ENCODE results near the gene SCN8A.
"Not testable (repeated sequence)": the region's sequence is repeated elsewhere in the genome, so short reads cannot be mapped to it uniquely, and the experiment has no call there.

SCN8A gene

GRCh38 chr12:51771008-51771407 is 180.0 kb downstream of the SCN8A start:
- DNase-seq (ENCODE audit: low spot score): no peak

DNA sequence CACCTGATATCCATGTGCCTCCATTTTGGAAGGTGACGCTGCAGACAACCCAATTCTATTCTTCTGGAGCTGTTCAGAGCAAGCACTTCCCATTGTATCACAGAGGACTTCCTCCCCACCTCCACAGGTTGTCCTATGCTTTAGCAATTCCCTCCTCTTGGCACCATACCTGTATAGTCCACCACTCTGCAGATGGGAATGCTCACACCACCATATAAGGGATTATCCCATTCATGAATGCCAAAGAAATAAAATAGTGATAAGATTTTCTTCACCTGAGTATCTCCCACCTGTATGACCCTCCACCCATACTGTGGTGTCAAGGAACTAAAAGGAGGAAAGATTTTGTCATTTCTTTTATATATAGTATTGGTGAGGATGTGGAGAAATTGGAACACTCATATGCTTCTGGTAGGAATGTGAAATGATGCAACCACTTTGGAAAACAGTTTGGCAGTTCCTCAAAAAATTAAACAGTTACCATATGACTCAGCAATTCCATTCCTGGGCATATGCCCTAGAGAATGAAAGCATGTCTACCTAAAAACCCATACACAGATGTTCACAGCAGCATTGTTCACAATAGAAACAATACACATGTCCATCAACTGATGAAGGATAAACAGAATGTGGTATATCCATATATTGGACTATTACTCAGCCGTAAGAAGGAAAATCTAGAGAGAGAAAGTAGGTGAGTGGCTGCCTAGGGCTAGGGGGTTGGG is 182.3 kb downstream of the SCN8A start:
- DNase-seq (ENCODE audit: low spot score): no peak

GRCh38 chr12:51774933-51775332 is 183.9 kb downstream of the SCN8A start:
- DNase-seq (ENCODE audit: low spot score): no peak

DNA sequence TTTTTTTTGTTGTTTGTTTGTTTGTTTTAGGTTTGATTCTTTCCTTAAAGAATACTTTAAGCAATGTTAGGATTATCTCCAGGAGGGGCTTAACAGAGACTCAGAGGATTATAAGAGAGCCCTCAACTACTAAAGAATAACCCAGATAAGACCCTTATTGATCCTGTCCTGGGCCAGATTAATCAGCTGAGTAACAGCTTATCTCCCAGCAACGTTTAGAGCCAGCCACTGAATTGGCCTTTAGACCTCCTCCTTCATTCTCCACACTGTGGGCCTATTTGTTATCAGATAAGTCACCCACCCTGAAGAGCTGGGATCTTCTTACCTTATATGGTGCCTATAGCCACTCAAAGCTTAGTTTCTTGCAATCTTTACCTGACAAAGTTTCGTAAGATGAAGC is 186.4 kb downstream of the SCN8A start:
- DNase-seq (ENCODE audit: low spot score): no peak

- no peak for DNase-seq (ENCODE audit: low spot score)
These were observed 186.9 kb downstream of the SCN8A start for GRCh38 chr12:51777973-51778372.

- DNase-seq (ENCODE audit: low spot score): no peak
These were observed 188.8 kb downstream of the SCN8A start for GRCh38 chr12:51779876-51780275.

- no peak for DNase-seq (ENCODE audit: low spot score)
These were observed 193.7 kb downstream of the SCN8A start for GRCh38 chr12:51784688-51785087.

GRCh38 chr12:51785906-51786305 is 194.9 kb downstream of the SCN8A start:
- DNase-seq (ENCODE audit: low spot score): no peak

DNA sequence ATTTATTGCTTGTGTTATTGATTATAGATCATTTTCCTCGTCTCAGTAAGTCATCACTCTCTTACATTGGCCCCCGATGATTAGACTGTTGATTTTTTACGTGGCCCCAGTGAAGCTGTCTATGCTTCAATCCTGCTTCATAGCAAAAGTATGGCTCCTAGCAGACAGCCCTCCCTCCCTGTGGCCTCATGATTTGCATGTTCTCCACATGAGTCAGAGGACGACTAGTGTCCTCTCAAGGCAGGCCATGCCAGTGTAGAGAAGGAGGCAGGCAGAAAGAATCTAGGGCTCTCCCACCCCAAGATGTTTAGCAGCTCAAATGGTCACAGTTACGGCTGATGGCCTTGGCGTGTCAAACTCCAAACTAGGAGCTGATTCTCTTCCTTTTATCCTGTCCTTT is 197.8 kb downstream of the SCN8A start:
- DNase-seq (ENCODE audit: low spot score): no peak

- no peak for DNase-seq (ENCODE audit: low spot score)
These were observed 201.4 kb downstream of the SCN8A start for GRCh38 chr12:51792417-51792816.

GRCh38 chr12:51793201-51793600 is 202.2 kb downstream of the SCN8A start:
- no peak for DNase-seq (ENCODE audit: low spot score)

- no peak for DNase-seq (ENCODE audit: low spot score)
These were observed 206.3 kb downstream of the SCN8A start for GRCh38 chr12:51797301-51797700.

GRCh38 chr12:51798051-51798450 is 207.0 kb downstream of the SCN8A start:
- DNase-seq (ENCODE audit: low spot score): not testable (repeated sequence)

- DNase-seq (ENCODE audit: low spot score): no peak
These were observed 207.5 kb downstream of the SCN8A start for GRCh38 chr12:51798501-51798900.

GRCh38 chr12:51801027-51801426 is 210.0 kb downstream of the SCN8A start:
- no peak for DNase-seq (ENCODE audit: low spot score)

GRCh38 chr12:51806896-51807295 is 215.9 kb downstream of the SCN8A start:
- no peak for DNase-seq (ENCODE audit: low spot score)

DNA sequence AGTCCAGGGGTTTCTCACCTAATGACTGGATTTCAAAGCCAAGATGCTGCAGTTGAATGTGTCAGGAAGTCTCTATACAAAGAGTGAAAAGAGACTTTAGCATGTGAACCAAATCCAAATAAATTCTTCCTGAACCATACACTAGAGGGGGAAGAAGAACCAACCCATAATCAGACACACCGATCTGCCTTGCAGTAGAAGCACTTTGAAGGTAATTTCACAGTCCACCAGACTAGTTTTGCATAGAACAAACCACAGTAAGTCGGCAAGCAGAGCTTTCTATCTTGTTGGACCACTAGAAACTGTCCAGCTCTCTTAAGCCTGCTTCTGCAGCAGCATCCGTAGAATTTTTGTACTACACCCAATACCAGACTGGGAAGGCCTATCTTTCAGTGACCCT is 218.2 kb downstream of the SCN8A start:
- DNase-seq (ENCODE audit: low spot score): no peak

DNA sequence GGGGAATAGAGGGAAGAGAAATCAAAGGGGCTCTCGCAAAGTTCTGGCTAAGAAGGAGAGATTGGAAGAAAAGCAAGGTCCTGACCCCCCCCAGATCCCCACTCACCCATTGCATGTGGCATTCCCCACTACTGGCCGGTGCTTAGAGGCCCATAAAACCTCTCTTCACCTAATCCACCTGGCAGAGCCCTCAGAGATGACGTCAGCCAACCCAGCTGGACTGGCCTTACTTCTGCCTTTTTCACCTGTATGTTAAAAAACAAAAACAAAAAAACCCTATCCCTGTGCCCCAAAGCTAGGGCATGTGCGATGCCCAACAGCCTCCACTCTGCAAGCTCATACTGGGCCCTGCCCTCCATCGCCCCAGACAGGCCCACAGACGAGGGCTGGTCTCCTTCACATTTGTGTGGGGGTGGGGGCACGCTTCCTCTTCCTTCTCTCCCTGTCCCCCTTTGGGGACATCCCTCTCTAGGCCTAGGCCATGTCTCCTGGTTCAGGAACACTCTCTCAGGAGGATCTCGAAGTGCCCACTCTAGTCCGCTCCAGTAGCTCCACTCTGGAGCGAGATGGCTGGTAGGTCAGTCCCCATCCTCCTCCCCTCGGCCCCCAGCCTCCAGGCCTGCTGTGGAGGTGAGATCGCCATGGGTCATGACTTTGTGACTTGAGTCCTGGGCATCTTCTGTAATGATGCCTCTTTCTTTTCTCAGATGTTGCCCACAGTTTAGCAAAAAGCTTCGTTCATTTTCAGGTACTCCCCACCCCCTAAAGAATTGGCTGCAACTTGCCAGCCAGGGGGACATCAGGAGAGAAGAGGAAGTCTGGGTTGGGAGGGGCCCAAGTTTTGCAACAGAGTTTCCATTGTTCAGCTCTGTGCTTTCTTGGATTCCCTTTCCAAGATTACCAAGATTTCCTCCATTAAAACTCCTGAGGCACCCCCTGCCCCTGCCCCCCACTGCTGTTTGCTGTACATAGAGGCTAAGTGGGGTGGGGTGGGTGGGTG is 220.5 kb downstream of the SCN8A start:
- DNase-seq (ENCODE audit: low spot score): no peak

DNA sequence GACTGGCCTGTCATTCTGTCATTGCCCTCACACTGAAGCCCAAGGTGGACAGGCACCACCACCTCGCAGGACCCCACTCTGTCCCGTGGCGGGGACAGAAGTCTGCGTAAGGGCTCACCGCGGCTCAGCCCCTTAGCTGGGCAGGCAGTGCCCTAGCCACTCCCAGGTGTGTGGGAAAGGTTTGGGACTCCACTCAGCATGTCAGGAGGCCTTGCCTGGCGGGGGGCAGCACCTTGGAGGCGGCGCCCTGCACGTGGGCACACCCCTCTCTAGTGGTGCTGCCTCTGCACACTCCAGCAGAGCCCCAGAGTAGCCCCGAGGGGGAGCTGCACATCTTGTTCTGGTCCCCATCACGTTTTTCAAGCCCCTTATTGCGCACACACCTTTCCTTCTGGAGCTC is 221.8 kb downstream of the SCN8A start:
- no peak for DNase-seq (ENCODE audit: low spot score)

DNA sequence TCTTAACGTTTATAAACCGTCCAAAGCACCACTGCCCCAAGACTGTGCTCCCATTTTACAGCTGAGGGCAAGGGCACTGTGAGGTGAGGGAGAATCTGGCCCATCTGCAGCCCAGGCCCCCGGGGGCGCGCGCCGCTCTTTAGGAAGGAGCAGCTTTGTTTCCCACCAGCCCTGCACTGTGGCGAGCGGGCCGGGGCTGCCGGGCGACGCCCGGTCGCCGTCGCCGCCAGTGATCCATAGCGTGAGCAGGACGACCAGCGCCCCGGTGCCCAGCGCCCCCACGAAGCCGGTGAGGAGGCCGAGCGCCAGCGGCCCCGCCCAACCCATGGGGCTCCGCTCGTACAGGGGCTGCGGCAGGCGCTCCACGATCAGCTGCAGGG is 222.9 kb downstream of the SCN8A start:
- DNase-seq (ENCODE audit: low spot score): no peak

DNA sequence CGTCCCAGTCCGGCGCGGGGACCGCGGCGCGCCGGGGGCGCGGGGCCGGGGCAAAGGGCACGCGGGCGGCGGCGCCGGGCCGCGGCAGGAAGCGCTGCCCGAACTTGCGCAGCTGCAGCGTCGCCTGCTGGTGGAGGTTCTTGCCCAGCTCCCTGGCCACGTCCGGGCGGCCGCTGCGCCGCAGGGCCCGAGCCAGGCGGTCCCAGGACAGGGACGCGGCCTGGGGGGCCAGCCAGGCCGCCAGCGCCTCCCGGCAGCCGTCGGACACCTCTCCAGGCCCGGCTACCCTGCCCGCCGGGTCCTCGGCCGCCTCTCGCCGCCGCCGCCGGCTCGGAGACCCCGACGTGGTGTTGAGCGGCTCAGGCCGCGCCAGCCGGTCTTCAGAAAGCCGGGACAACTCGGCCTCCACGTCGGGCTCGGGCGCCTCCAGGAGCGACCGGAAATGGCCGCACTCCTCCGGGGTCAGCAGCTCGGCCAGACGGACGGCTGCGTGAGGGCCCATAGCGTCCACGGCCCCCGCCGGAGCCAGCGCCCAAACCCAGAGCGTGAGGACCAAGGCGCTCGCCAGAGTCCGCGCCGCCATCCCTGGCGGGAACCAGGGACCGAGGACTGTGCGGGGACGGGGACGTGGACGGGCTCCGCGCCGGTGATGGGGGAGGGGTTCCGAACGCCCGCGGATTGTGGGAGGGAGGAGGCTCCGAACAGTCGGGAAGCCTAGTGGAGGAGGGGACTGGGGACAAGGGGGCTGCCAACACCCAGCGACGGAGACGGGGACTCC is 223.5 kb downstream of the SCN8A start:
- DNase-seq (ENCODE audit: low spot score): peak; percentile 94

DNA sequence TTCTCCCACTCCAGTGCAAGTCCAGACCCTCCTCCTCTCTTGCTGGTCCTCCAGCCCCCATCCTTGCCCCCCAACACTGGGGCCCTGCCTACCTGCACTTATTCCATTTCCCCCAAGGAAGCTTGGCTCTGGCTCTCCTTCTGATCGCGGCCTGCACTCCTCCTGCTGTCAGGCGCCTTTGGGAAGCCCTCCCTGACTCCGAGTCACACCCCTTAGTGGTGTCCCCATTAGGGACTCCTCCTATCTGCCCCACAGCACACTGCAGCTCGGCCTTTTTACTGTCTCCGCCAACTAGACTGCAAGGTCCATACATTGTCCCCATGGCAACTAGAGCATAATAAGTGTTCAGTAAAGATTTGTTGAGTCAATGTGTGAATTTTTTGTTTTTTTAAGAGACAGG is 224.5 kb downstream of the SCN8A start:
- peak; percentile 45 for DNase-seq (ENCODE audit: low spot score)

Measured in iPS-NIHi11 (cell line).